Heart right ventricle (tissue), 16 donors: ENCODE measurements around the gene CCDC63. TPM values are rescaled to one million over a fixed set of nuclear protein-coding genes. Genes with fewer than 3 reads are reported as not detected.

ENCODE experiments used
- ATAC-seq, 8 donors: fragments of 200-7000 bp; cut with Tn5 transposase; one replicate each; pipeline ENCODE4 v1.9.1; 2020; ENCODE audit warnings: mild to moderate bottlenecking in 8 of 8, moderate library complexity in 8 of 8, moderate number of reproducible peaks in 1 of 8
- DNase-seq, 2 donors: peaks; one replicate each; pipeline ENCODE4 v3.0.0-alpha.2; 2020
- H3K27ac ChIP-seq, 10 donors: fragments of 200-600 bp; sonication (generic) in 2 of 10; one replicate each; pipeline versions ENCODE4 v1.5.0 to v1.8.0; 2020 to 2022; ENCODE audit warnings: mild to moderate bottlenecking in 3 of 10
- H3K27me3 ChIP-seq, 7 donors: fragments of 200-600 bp; one replicate each; pipeline ENCODE4 v1.8.0; 2021 to 2022; ENCODE audit warnings: mild to moderate bottlenecking in 2 of 7
- H3K36me3 ChIP-seq, 9 donors: fragments of 200-600 bp; sonication (generic) in 1 of 9; one replicate each; pipeline versions ENCODE4 v1.5.0 to v1.8.0; 2020 to 2022; ENCODE audit warnings: mild to moderate bottlenecking in 2 of 9
- H3K4me1 ChIP-seq, 9 donors: fragments of 200-600 bp; sonication (generic) in 1 of 9; one replicate each; pipeline versions ENCODE4 v1.5.0 to v1.8.0; 2020 to 2022; ENCODE audit warnings: mild to moderate bottlenecking in 4 of 9
- H3K4me3 ChIP-seq, 10 donors: fragments of 200-600 bp; sonication (generic) in 2 of 10; one replicate each; pipeline versions ENCODE4 v1.5.0 to v1.8.0; 2020 to 2022; ENCODE audit warnings: mild to moderate bottlenecking in 7 of 10, moderate library complexity in 2 of 10
- H3K9me3 ChIP-seq, 11 donors: fragments of 200-600 bp in 10 of 11; sonication (generic) in 2 of 11; one replicate each; pipeline versions ENCODE4 v1.5.0 to v1.8.0; 2013 to 2022; ENCODE audit warnings: mild to moderate bottlenecking in 2 of 11, control low read depth in 1 of 11, moderate library complexity in 1 of 11
- WGBS, 2 donors: extraction: QIAGEN DNeasy Blood & Tissue Kit; methylation state at CpG; one replicate each; pipeline ENCODE4 v1.1.7; 2013; ENCODE audit warnings: inconsistent platforms in 1 of 2; 5-methylcytosine and 5-hydroxymethylcytosine counted together
- intact Hi-C, 10 donors: fragments of 100-400 bp; cut with DNase I; formaldehyde crosslinking; loops; one replicate each; pipeline versions ENCODE4 v1.11.1 to v1.14.2; 2022
- polyA plus RNA-seq, 2 donors: library from polyadenylated mRNA; stranded (reverse); fragments of 200-250 nt; gene quantifications; one replicate each; pipeline ENCODE4 v1.2.3, GENCODE V29; 2013
- total RNA-seq, 10 donors: library from RNA; stranded (reverse); fragmentation: NEBNext Ultra II Directional in 3 of 10; extraction: Animal tissue kit (Norgen Biotek cat#: 25700) in 3 of 10; gene quantifications; one replicate each; pipeline versions ENCODE4 v1.2.1 to v1.2.4, GENCODE V29; 2021 to 2023
- TF ChIP-seq, protein P1 (sequence below), 9 donors: fragments of 200-600 bp; sonication (generic) in 2 of 9; IDR thresholded peaks; one replicate each; pipeline versions ENCODE4 v1.5.0 to v1.8.0; 2021 to 2022; ENCODE audit warnings: antibody characterized with exemption in 9 of 9, mild to moderate bottlenecking in 5 of 9, moderate library complexity in 1 of 9
- donor health status: Arrhythmogenic right ventricular cardiomyopathy.
- donor health status: ischemic (EF 13 %, LVEDD 7.1; RV severe dilation, severe dysfunction).
- donor health status: healthy with polysubstance abuse.
- donor health status: DM: no; HTN: yes; CAD: no.
- donor health status: DM: no; HTN: no; CAD: no.
- donor health status: ischemic (EF 25% LVEDD 6.9; RV normal size, moderate dysfunction).
- donor health status: ischemic (EF 25% LVEDD 5.7; RV mildly dilated, moderate dysfunction).
- donor health status: healthy.
- donor health status: DM: yes; HTN: yes; CAD: no.
- donor health status: Ischemic cardiomyopathy.
- donor health status: ischemic (EF 35%, LVEDD 5.7; RV mildly dilated, moderate dysfunction).
- donor health status: nonischemic (EF 11% LVEDD 7.7; RV severe dilation, severe dysfunction).
- donor health status: DM: yes; HTN: yes; CAD: no.
- donor health status: PGD.
- donor health status: ischemic (EF 29% LVEDD 5.4; RV normal size, mild dysfunction).
- donor health status: nonischemic (EF 23%, LVEDD 6.1; RV moderate dilation, normal function).

Gene CCDC63
- total and polyA plus RNA-seq, 12 donors = not detected

DNA sequence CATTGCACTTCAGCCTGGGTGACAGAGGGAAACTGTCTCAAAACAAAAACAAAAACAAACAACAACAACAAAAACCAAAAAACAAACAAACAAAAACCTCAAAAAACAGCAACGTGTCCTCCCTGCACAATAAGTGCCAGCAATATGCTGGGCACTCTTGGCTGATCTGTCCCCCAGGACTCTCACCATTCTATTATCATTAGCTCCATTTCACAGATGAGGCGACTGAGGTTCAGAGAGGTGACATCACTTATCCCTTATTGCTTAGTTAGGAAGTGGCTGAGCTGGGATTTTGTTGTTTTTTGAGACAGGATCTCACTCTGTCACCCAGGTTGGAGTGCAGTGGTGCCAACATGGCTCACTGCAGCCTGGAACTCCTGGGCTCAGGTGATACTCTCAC, 33.0 kb upstream of the CCDC63 start:
- no peaks in the 10 kb centered on the region for H3K9me3 ChIP-seq
- DNase-seq (no peak), ATAC-seq (no peak)
- H3K27ac ChIP-seq = no peak overlapping the region
- TF ChIP-seq, protein P1, sequence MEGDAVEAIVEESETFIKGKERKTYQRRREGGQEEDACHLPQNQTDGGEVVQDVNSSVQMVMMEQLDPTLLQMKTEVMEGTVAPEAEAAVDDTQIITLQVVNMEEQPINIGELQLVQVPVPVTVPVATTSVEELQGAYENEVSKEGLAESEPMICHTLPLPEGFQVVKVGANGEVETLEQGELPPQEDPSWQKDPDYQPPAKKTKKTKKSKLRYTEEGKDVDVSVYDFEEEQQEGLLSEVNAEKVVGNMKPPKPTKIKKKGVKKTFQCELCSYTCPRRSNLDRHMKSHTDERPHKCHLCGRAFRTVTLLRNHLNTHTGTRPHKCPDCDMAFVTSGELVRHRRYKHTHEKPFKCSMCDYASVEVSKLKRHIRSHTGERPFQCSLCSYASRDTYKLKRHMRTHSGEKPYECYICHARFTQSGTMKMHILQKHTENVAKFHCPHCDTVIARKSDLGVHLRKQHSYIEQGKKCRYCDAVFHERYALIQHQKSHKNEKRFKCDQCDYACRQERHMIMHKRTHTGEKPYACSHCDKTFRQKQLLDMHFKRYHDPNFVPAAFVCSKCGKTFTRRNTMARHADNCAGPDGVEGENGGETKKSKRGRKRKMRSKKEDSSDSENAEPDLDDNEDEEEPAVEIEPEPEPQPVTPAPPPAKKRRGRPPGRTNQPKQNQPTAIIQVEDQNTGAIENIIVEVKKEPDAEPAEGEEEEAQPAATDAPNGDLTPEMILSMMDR (IDR thresholded peaks at IDR 0.05) = no peak
- intact Hi-C loops = no loop called here
- H3K4me3 ChIP-seq = no peak overlapping the region
- WGBS, 2 donors = 78 to 87% methylated on average over 2 of the region's 2 CpGs
- H3K36me3 ChIP-seq = no peaks in the 10 kb centered on the region
- H3K27me3 ChIP-seq = peaks cover 0 to 9% (median 0%) of the 10 kb centered on the region in 7 donors
- no peaks in the 10 kb centered on the region for H3K4me1 ChIP-seq

DNA sequence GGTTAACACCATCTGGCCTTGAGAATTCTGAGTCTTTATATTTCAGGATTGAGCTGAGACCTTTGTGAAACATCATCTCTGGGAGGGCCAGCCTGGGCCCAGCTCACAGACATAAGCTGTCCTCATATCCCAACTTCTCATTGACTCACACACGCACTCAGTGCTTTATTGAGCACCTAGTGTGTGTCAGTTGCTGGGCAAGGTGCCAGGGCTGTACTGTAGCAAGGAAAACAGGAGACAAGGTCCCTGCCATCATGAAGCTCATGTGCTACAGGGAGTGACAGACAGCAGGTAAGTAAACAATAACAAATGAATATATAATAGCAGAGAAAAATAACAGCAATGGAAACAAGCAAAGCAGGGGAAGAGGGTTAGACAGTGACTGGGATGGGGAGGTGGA, 30.5 kb upstream of the CCDC63 start:
- Histone ChIP-seq H3K9me3 (no peaks in the 10 kb centered on the region), H3K4me3 (no peak overlapping the region), H3K27me3 (peaks cover 0 to 9% (median 0%) of the 10 kb centered on the region in 7 donors), H3K27ac (no peak overlapping the region), H3K36me3 (no peaks in the 10 kb centered on the region), H3K4me1 (no peaks in the 10 kb centered on the region)
- intact Hi-C loops = no loop called here
- ATAC-seq (no peak), DNase-seq (no peak)
- TF ChIP-seq, protein P1 (IDR thresholded peaks at IDR 0.05) = no peak
- WGBS, 2 donors = 94 to 97% methylated on average over 1 of the region's 1 CpG

DNA sequence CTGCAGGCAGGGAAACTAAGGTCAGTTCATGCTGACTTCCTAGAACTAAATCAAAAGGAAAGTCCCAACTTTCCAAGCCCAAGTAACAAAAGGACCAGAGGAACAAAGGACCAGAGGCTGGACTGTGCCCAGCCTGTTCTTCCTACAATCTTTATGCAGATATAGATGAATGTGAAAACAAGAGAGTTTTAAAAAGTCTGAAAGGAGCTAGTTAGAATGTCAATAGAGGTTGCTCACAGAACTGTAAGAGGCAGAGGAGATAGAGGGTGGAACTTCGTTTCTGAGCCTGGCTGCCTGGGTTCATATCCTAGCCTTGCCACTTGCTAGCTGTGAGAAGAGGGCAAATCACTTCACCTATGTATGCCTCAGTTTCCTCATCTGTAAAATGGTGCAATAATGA, 30.0 kb upstream of the CCDC63 start:
- no peak for DNase-seq
- TF ChIP-seq, protein P1 (IDR thresholded peaks at IDR 0.05) = no peak
- no peak for ATAC-seq
- intact Hi-C loops = no loop called here
- no peak overlapping the region for H3K27ac ChIP-seq
- no peaks in the 10 kb centered on the region for H3K36me3 ChIP-seq
- no peak overlapping the region for H3K4me3 ChIP-seq
- H3K27me3 ChIP-seq = peaks cover 0 to 9% (median 0%) of the 10 kb centered on the region in 7 donors
- no peaks in the 10 kb centered on the region for H3K9me3 ChIP-seq
- WGBS, 2 donors = 58 to 68% methylated on average over 1 of the region's 1 CpG
- H3K4me1 ChIP-seq = no peaks in the 10 kb centered on the region

DNA sequence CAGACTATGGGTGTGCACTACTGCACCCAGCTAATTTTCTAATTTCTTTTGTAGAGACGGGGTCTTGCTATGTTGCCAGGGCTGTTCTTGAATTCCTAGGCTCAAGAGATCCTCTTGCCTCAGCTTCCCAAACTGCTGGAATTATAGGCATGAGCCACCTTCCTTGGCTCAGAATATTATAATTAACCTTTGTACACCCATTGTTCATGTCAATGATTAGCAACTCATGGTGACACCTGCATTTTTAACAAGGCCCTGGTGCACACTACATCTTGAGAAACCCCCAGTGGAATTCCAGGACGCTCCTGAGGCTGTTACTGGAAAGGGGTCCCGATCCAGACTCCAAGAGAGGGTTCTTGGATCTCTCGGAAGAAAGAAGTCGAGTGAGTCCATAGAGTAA, 28.3 kb upstream of the CCDC63 start:
- H3K4me1 ChIP-seq = no peaks in the 10 kb centered on the region
- intact Hi-C loops = no loop called here
- H3K27me3 ChIP-seq = peaks cover 0 to 7% (median 0%) of the 10 kb centered on the region in 7 donors
- H3K27ac ChIP-seq = no peak overlapping the region
- H3K9me3 ChIP-seq = no peaks in the 10 kb centered on the region
- ATAC-seq (no peak), DNase-seq (no peak)
- H3K4me3 ChIP-seq = no peak overlapping the region
- TF ChIP-seq, protein P1 (IDR thresholded peaks at IDR 0.05) = no peak
- 94 to 95% methylated on average over 5 of the region's 5 CpGs for WGBS, 2 donors
- no peaks in the 10 kb centered on the region for H3K36me3 ChIP-seq
